ENCODE data around the gene ZFPM1.
"Not testable (repeated sequence)": the region's sequence is repeated elsewhere in the genome, so short reads cannot be mapped to it uniquely, and the experiment has no call there.

ZFPM1 gene

DNA sequence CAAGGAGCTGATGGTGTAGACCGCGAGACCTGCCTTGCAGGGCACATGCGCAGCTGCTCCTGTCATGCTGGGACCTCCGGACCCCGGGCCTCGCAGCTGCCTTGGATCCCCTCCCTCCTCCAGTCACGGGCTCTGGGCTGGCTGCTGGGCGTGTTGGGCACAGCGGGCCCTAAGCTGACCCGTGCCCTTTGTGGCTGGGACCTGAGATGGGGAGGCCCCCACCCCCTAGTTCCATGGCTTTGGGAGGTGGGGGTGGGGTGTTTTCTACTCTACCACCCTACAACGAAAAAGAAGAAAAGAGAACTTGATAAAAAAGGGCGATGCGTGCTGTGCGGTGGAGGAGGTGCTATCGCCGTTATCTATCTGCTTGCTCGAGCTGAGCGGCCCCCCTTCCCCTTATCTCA lies 14.5 kb downstream of the ZFPM1 start:
- no peak for DNase-seq

DNA sequence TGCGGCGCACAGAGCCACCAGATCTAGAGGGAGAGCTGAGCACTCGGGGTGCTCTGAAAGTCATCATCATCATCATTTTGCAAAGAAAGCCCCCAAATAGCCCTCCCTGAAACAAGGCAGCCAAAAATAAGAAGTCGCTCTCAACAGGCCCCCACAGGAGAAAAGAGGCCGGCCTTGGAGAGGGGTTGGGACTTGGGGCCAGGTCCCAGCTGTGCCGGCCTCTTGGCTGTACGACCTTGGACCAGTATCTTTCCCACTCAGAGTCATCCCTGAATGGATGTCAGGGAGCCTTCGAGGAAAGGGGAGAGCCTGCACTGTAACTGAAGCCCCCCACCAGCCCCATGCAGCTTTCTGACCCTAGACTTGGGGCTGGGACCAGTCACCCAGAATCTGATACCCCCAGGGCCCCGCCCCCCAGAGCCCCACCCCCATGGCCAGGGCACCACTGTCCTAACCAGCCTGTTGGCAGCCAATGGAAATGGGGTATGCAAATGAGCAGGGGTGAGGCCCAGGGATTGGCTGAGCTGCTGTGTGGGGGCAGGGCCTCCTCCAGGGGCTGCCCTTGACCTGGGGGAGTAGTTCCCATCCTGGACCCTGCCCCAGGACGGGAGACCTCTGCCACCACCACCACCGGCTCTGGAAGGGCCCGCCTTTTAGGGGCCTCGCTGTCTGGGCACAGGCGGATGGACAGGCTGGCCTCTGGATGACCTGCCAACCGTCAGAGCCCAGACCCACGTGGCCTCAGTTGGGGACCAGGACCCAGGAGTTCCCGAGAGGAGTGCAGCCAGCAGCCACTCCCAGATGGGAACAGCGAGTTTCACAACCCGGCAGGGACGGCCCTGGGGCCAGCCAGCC lies 15.4 kb downstream of the ZFPM1 start:
- DNase-seq, result no peak

DNA sequence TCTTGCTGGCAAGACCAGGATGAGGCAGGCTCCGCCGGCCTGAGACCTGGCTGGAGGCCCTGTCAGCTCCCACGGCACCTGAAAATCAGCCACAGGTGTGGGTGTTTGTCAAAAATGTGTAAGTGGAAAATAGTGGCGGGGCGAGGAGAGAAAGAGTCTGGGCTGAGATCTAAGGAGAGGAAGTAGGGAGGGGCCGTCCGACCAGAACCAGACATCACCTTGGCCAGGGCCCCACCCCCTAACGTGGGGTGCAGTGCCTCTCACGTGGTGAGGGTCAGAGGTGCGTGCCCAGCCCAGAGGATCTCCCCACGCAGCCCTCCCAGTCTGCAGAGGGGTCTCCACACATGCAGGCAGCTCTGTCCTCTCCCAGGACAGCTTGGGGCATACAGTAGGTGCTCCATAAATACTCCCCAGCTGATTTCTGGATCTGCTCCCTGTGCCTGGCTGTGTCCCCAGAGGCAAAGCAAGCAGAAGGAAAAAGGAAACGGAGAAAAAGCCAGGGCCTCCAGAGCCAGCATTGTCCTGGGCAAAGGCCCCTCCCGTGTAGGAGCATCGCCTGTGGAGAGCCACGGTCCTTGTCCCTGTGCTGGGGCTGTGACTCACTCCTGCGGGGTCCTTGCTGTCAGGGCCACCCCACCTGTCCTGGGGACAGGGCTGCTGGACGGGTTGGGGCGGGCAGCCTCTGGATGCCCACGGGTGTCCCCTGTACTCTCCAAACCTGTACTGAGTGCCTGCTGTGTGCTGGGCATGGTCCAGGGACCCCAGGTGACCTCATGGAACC lies 16.7 kb downstream of the ZFPM1 start:
- DNase-seq, result no peak

DNA sequence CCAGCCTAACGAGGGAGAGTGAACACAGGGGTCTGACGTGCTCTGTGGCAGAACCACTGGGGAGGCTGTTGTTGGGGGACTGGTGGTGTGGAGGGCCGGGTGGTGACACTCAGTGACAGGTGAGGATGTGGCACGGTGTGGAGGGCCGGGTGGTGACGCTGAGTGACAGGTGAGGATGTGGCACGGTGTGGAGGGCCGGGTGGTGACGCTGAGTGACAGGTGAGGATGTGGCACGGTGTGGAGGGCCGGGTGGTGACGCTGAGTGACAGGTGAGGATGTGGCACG lies 17.3 kb downstream of the ZFPM1 start:
- not testable (repeated sequence) for DNase-seq

DNA sequence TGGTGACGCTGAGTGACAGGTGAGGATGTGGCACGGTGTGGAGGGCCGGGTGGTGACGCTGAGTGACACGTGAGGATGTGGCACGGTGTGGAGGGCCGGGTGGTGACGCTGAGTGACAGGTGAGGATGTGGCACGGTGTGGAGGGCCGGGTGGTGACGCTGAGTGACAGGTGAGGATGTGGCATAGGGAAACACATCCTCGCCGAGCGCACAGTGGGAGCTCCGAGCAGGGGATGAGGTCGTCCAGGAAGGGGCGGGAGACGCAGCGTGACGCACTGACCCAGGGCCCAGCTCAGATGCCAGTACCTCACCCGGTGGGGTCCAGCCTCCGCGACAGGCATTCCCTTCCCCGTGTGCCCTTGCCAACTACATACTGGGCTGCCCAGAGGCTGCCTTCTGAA lies 17.6 kb downstream of the ZFPM1 start:
- DNase-seq, result peak in 1 of 4 experiments; percentile 44

DNA sequence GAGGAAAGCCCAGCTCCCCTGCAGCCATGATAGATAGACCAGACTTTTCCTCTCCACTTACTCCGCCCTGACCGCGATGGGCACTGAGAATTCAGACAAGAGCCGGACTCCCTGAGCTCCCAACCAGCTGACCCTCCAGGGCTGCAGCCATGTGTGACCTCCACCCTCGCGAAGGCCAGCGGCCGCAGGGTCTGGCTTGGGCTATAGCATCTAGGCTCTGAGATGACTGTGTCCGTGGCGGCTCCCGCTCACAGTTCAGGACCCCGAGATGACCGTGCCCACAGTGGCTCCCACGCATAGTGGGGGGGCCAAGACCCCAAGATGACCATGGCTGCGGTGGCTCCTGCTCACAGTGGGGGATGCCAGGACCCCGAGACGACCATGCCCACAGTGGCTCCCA lies 18.0 kb downstream of the ZFPM1 start:
- no peak for DNase-seq

DNA sequence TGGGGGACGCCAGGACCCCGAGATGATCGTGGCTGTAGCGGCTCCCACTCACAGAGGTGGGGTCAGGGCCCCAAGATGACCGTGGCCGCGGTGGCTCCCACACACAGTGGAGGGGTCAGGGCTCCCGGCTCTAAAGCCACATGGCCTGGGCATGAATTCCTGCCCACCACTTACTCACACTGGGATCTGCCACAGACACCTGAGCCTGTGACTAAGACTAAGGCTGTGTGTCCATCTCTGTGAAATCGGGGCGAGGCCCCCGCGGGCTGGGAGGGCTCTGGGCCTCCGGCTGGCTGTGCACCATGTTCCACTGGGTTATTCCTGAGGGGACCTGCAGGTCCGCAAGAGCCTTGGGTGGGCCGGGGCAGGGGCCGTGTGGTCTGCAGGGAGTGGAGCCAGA lies 18.5 kb downstream of the ZFPM1 start:
- no peak for DNase-seq

DNA sequence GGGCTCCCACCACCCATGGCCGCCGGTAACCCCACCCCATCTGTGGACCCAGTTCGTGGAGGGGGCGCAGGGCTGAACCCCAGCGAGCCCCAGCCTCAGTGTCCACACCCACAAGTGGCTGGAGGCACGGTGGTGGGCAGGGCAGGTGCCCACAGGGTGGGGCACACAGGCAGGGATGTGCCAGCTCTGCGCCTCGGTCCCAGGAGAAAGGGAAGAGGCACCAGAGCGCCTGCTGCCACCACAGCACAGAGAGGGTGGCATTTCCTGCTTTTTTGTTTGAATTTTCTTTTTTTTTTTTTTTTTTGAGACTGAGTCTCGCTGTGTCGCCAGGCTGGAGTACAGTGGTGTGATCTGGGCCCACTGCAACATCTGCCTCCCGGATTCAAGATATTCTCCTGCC lies 19.0 kb downstream of the ZFPM1 start:
- DNase-seq, result no peak

DNA sequence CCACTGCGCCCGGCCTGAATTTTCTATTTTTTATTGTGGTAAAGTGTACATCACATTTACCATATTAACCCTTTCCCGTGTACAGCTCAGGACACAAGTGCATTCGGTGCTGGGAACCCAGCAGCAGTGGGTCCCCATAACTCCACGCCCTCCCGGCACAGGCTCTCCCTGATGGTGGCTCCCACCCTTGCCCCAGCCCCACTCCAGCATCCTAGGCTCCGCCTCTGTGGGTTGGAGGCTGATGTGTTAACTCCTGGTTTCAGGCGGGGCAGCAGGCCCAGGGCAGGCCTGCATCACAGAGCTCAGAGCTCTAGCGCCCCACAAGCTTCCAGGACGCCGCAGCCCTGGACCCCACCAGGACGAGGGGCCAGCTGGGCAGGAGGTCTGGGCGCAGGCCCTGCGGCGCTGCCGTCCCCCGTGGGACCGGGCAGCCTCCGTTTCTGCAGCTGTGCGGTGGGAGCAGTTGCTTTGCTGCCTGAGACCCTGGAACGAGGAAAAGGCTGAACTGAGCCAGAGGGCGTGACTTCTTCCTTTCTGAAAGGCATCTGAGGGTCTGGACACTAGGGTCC lies 19.6 kb downstream of the ZFPM1 start:
- no peak for DNase-seq

DNA sequence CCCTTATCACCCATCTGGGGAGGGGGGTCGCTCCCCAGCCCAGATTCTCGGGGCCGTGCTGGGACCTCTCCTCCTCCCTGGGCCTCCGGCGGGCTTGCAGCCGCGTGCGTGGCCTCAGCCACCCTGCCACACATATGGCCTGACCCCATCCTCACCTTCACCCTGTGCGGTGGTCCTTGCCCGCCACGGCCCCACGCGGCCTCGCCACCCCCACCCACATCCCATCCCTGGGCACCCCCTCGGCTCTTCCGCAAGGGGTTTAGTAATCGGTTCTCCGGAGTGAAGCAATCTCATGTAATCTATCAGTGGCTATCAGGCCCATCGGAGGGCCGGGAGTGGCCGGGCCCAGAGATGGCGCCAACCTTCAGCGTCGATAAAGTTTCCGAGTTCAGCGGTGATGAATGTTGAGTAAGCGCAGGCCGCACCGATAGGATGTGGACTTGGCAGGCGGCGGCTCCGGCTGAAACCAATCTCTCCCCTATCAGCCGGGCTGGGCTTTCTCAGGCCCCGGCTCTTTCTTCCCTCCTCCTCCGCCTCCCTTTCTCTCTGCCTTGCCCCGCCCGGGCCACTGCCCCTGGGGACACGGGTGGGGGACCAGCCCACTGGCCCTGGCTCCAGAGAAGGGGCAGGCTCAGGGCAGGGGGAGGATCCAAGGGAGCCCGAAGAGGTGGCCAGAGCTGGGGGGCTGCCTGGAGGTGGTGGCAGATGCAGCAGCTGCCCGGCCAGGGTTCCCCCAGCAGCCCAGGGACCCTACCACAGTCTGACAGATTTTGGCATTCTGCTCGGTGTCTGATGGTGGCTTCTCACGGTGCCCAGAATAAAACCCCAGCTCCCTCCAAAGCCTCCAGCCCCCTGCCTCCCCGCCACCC lies 20.8 kb downstream of the ZFPM1 start:
- DNase-seq, result no peak

DNA sequence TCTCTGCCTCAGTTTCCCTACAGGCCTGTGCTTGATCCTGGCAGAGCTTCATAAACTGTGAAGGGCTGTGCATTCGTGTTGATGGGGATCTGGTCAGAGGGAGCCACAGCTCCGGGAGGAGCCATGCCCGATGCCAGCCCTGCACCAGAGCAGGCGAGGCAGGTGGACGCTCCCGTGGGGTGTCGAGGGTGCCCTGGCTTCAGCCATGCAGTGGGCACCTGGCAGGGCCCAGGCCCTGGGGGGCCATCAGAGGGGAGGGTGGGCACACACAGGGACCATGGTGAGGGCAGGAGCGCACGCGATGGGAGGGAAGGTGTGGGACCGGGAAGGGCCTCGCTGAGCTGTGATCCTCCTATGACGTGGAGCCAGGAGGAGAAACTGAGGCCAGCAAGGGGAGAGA lies 22.0 kb downstream of the ZFPM1 start:
- DNase-seq, result no peak

DNA sequence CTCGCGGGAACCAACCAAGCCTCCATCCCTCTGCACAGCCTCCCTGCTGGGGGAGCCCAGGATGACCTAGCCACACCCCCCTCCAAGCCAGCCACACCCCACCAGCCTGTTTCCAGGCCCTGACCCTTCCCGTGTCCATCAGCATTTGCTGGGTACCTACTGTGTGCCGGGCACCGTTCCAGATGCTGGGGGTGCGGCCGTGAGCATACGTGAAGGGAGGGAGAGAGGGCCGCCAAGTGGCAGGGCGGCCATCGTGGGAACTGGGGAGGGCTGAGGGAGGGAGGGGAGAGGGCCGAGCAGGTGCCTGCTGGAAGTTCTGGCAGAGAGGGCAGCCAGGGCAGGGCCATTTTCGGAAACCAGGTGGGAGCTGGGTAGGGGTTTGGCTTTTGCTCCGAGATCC lies 23.1 kb downstream of the ZFPM1 start:
- DNase-seq, result no peak

DNA sequence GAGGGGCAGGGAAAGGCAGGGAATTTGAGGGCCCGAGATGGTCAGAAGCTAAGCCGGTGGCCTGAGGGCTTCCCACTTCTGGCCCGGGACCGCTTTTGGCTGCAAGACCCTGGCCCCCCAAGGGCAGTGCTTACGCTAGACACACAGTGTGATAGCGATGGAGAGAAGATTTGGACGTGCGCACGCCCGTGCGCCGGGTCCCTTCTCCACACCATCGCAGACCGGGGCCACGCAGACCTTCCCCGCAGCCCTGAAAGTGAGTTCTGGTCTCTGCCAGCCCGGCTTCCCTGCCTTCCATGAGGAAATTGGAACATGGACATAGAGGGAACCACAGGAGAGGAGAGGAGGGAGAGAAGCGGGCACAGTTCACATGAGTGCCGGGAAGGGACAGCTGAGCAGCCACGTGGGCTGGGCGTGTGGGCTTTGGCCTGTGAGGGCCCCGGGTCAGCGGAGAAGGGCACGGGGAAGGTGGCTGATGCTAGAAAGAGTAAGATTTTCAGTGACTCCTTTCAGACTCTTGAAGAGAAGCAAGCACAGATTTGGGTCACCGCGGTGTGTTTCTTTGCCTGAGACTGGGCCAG lies 23.8 kb downstream of the ZFPM1 start:
- no peak for DNase-seq

DNA sequence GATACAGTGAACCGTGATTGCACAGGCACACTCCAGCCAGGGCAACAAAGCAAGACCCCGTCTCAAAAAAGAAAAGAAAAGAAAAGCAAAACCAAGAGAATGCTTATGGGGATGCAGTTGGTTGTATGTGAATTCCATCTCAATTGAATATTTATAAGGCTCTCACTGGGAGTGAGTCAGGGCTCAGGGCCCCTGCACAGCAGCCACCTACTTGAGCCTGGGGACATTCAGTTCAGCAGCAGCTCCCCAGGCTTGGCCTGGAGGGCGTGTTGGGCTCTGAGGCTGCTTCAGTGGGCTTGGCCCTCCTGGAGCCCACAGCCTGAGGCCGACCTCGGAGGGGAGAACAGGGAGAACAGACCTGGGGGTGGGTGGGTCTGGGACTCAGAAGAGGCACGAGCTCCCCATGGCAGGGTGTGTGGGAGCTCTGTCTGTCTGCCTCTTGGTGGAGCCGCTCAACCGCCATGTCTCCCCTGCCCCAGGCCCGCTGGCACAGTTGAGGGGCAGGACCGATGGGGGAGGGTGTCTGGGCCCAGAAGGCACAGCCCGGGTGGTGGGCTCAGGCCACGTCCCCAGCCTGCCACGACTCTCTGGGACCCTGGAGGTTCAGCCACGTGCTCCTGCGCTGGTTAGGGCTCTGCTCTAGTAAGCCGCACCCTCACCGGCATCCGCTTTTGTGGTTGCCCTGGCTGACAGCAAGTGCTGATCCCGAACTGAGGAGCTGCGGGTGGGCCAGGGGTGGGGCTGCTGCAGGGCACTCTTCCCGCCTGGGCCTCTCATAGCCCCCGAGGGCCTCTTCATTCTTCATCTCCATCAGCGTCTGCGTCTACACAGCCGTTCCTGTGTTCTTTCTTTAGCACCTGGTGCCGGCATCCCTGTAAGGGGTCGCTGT lies 24.8 kb downstream of the ZFPM1 start:
- DNase-seq, result peak in 2 of 4 experiments; percentile 23 to 30

DNA sequence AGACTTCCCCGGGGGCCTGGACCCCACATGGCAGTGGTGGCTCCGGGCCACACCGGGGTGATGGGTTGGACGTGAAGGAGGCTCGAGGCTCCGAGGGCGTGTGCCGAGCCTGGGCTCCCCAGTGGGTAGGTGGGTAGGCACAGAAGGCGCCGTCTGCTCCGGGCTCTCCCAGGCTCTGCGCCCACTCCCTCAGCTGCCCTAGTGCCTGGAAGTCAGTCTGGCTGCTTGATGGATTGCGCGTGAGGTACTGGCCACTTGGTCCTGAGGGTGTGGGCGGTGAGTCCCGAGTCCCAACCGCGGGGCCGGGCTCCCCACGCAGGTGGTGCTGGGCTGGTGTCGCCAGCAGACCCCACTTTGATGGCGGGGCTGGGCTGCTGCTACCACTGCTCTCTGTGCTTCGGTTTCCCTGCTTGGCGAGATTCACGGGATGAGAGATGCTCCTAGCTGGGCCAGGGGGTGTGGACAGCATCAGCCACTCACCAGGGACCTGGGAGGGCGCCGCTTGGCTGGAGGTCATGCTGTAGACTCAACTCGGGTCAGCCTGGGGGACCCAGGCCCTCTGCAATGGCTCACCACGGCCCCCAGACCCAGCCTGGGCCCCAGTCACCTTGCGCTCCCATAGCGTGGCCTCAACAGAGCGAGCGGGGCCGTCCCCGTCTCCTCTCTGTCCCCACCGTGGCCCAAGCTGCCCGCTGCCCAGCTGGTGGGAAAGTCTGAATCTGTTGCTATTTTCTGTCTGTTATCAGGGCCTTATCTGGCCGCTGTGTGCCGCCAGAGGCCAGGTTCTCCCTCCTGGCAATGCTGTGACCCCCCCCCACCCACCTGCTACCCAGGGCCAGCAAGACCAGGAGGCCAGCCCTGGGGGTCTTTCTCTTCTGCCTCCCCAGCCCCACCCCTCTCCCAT lies 26.1 kb downstream of the ZFPM1 start:
- DNase-seq, result no peak

DNA sequence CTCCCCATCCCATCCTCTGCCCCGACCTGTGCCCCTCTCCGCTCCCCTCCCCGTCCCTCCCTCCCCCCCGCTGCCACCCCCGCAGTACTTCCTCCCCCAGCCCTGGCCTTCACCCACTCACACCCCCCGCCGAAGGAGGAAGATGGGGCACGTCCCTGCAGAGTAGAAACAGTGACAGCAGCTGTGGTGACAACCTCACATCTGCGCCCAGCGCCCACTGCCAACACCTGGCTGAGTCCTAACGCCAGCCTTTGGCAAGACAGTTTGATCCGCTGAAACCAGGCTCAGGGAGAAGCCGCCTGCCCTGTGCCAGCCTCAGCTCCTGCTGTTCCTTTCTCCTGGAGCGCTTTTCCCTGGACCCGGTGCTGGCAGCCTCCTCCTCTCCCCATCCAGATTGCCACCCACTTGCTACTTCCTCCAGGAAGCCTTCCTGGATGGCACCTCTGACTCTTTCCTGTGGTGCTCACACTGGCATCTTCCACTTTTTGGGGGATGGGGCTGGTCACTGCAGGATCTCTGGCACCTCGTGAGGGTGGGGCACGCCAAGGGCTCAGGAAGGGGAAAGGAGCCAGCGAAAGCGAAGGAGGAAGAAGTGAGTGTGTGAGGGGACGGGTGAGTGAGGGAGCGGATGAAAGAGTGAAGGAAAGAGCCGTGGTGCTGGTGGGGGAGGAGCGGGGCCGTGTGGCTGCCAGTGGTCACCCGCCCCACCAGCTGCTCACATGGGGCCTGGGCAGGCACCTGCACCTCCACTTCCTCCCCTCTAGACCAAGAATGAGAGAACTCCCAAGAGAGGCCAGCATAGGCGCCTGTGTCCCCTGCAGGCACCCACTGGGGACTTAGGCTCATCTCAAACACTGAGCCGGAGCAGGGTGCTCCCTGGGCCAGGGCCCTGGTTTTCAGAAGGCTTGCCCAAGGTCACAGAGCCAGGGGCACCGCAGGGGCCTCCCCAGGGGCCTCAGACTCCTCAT lies 27.0 kb downstream of the ZFPM1 start:
- peak in 1 of 4 experiments; percentile 20 for DNase-seq

DNA sequence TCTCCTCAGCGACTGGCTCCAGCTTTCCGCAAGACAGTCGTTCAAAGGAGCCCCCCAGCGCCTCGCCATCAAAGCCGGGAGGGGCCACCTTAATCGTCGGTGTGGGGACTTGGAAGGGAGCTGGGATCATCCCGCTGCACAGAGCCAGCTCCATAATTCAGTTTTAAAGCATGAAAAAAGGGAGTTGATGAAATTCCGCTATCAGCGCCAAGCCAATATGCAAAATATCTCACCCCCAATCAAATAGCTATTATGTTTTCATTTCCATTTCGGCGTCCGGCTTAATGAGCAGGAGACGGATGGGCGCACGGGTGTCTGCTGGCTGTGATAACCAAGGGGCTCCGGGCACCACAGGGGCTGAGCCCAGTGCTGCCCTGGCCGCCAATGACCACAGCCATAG lies 27.7 kb downstream of the ZFPM1 start:
- DNase-seq, result no peak

DNA sequence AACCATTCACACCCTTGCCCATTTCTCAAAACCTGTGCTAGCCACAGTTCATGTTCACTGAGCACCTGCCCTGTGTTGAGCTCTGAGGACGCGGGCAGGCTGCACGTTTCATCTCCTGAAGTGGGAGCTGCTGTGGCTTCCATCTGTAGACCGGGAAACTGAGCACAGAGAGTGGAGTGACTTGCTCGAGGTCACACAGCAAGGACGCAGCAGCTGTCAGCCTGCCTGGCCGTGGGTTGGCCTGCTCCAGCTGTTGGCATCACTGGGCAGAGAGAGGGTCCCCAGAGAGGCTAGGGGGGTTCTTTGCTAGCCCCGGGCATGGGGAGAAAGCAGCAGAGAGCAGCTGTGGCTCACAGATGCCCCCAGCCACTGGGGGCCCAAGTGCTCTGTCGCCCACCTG lies 28.8 kb downstream of the ZFPM1 start:
- DNase-seq, result no peak

DNA sequence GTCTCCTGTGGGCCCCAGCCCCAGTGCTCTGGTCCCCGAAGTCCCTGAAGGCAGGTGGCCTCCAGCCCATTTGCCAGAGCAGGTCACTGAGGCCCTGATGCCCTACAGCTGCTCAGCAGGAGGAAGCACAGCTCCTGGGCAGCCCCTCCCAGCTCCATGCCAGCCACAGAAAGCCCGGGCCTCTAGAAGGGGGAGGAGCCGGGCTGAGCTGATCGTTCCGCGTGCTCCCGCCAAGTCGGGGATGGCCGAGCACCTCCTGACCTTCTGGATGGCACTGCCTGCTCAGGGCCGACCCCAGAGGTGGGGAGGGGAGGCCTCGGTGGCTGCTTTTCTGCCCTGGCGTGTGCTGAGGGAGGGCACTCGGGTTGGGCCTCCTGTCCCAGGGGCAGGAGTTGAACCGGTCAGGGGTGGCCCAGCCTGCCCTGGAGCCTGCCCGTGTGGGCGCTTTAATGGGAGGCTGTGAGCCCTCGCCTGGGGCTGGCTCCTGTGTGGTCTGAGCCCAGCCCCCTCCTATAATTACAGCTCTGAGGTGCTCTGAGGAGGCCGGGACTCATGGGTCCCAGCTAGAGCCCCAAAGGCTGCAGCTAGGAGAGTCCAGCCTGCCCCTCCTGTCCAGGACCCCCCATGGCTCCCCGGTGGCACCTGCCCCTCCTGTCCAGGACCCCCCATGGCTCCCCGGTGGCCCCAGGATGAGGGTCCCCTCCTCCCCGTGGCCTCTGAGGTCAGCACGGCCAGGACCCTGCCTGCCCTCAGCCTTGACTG lies 29.7 kb downstream of the ZFPM1 start:
- no peak for DNase-seq

Data from activated naive CD4-positive, alpha-beta T cell (primary cell).